ENCODE measurements around the gene MED27.
"Not testable (repeated sequence)": the region's sequence is repeated elsewhere in the genome, so short reads cannot be mapped to it uniquely, and the experiment has no call there.

MED27 gene

DNA sequence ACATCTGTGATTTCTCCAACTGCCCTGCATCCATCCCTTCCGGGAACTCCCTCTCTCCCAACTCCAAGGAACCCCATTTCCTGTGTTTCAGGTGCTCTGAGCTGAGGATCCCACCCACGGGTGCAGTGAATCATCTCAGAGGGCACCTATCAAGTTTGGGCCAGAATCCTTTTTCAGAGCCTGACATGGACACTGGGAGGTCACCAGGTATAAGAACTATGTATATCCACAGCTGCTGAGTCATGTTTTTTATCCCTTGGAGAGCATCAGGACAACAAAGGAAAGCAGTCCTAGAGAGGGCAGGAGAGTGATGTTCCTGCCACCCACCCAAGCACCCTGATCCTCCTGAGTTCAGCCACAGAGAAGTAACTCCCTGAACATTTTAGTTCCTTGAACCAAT lies 3.8 kb downstream of the MED27 start:
- FAIRE-seq = no peak

DNA sequence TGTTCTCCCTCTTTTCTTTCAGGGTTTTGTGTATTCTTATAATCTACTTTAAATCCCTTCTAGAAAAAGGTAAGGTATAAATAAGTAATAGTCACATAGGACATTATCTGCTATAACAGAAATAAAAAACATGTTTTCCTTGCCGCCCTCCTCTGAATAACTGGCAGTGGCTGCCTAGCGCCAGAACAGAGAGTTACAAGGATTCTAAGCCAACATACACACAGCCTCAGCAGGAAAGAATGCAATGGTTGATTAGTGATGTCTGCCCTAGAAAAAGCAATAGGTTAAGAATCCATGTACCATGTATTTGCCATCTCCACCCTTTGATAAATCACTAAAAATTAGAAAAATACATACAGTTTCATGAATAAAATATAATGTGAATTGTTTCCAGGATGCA lies 4.9 kb downstream of the MED27 start:
- FAIRE-seq = no peak

DNA sequence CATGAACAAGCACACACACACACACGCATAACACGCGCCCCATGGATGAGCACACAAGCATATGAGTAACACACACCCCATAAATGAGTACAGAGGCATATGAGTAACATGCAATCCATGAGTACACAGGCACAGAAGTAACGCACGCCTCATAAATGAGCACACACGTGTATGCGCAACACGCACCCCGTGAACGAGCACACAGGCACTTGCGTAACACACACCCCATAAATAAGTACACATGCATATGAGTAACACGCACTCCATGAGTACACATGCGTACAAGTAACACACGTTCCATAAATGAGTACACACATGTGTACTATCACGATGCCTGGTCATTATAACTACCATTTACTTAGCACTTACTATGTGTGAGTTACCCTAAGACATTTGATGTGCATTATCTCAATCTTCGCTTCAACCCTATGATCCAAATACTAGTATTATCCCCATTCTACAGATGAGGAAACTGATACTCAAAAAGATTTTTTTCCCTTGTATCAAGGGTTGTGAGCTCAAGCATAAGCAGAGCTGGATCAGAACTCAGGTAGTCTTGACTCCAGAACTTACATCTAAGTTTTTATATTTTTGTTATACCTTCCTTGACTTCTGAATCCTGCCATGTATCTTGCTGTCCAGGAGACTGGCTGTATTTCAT lies 7.7 kb downstream of the MED27 start:
- FAIRE-seq = no peak

DNA sequence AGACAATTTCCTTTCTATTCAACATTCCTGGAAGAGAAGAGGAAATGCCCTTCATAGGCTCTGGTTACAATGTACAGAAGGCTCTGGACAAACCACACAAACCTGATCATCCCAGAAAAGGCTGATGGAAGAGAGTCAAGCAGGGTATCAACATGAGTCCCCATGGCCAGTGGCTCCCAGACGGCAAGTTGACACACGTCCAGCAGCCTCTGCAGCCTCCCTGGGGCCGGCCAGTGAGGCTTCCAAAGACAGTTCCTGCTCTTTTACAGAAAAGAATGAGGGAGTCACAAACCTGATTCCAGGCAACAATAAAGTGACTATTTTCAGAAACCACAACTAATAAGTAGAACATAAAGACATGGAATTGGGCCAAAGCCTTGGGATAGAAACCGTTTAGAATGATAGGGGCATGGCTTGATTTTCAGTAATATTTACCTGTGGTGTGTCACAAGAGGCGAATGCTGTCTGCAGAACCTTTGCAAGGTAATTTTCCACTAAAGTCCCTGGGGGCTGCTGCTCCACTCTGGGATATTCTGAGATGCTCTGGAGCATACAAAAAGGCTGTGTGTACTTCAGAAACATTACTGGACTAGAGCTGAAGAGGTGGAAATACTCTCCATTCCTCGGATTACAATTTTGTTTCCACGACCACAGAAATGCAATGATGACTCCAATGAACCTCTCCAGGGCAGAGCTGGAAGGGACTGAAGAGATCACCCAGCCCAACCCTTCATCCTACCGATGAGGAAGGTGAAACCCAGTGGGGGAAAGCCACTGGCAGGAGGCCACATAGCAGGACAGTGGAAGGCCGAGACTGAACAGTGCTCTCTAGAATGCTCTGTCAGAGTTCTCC lies 10.4 kb downstream of the MED27 start:
- FAIRE-seq = no peak

DNA sequence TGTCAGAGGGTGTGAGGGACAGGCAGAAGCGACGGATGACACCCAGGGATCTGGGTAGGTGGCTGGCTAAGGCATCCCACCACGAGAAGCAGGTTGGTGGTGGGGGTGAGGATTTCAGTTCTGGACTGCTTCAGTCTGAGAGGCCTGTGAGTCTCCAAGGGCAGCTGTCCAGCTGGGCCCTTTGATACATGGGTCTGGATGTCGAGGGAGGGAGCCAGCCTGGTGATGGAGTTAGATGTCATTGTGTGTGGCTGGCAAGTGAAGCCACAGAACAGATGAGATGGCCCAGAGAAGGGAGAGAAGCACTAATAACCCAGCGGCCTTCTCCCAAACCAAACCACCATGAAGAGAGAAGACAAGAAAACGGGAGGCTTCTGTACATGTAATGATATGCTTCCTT lies 11.1 kb downstream of the MED27 start:
- FAIRE-seq = no peak

DNA sequence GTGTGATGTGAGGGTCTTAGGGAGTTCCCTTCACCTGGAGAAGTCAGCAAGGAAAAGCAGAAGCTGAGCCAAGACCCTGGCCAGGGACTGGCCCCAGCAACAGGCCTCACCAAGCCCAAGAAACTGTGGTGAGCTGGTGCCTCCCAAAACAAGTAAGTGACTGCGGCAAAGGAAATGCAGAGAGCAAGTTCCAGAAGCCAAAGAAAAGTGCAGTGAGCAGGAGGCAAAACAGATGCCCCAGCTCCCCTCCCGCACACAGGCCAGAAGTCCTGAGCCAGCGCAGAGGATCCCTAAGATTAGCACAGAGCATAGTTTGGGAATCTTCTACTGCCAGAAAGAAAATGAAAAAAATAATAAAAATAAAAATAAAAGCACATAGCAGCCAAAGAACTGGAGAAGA lies 13.2 kb downstream of the MED27 start:
- no peak for FAIRE-seq

DNA sequence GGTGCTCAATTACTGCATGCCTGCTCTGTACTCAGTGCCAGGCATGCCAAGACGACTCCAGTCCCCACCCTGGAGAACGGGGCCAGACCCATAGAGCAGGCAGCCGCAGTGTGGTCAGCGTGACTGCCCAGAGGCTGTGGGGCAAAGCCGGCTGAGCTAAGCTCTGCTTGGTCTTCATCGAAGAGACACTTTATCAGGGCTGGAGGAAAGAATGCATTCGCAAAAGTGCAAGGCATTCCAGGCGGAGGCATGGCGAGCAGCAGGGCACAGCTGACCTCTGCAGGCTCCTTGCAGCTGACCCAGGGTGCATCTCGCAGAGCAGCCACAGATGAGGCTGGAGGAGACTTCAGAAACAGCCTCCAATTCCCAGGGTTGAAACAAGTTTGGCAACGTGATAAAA lies 13.6 kb downstream of the MED27 start:
- FAIRE-seq = no peak

DNA sequence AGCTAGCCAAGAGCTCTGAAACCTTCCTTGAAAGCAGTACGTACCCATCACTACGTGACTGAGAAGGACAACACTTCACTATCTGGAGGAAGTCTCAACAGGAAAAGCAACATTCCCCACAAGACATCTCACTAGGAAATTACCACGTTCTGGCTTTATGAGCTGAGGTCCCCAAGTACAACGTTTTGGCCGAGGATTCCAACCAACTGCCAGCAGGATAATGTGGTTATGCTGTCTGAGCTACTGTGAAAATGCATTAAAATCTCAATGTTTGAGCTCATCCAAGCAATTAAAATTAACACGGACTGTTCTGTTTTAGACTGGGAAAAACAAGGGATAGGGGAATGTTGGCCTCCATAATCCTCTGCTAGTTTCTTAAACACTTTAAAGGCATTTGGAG lies 16.4 kb downstream of the MED27 start:
- no peak for FAIRE-seq

DNA sequence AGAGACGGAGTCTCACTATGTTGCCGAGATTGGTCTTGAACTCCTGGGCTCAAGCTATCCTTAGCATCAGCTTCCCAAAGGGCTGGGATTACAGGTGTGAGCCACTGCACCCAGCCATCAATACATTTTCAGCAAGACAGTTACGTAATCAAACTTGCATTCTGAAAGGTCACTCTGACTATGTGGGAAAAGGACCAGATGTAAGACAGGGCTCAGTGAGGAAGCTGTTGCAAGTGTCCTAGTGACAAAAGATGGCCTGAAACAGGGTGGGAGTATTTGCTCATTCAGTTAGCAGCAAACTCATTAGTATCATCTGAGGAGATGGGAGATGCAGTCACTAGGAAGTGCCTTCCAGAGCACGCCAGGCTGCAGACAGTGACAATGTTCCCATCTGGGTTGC lies 16.9 kb downstream of the MED27 start:
- no peak for FAIRE-seq

DNA sequence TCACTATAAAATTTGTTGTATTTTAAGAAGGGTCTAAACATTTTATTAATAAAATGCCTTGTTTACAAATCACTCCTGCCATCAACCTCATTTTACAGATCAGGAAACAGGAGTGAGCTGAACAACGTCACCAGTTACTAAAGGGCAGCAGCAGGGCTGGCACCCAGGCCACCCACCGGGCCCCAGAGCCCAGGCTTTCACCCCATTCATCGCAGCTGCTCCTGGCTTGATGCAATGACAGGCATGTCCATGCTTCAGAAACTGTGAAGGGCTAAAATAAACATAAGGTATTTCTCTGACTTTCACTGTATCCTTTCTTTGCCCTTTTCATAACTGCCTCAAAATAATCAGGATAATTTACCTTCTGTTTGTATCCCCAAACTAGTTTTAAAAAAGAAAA lies 18.1 kb downstream of the MED27 start:
- FAIRE-seq = no peak

DNA sequence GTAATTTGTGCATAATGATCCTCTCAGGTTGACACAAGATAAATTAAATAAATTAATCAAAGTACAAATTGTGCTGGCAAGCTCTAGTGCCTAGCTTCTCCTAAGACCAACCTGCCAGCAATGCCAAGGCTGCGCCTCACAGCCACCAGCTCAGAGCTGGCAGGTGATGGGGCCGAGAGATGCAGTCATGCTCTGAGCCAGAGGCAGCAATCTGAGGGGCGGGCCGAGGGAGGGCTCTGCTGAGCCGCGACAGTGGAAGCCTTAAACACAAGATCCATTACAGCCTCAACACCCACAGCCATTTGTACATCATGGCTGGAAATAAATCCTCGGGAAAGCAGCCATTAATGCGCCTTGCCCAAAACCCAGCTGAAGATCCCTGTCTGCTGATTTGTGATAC lies 20.3 kb downstream of the MED27 start:
- FAIRE-seq = no peak

DNA sequence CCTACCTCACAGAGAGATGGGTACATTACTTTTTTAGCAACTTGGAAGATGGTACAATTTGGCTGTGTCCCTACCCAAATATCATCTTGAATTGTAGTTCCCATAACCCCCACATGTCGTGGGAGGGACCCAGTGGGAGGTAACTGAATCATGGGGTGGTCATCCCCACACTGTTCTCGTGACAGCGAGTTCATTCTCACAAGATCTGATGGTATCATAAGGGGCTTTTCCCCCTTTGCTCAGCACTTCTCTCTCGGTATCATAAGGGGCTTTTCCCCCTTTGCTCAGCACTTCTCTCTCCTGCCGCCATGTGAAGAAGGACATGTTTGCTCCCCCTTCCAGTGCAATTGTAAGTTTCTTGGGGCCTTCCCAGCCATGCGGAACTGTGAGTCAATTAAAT lies 21.4 kb downstream of the MED27 start:
- FAIRE-seq = not testable (repeated sequence)

DNA sequence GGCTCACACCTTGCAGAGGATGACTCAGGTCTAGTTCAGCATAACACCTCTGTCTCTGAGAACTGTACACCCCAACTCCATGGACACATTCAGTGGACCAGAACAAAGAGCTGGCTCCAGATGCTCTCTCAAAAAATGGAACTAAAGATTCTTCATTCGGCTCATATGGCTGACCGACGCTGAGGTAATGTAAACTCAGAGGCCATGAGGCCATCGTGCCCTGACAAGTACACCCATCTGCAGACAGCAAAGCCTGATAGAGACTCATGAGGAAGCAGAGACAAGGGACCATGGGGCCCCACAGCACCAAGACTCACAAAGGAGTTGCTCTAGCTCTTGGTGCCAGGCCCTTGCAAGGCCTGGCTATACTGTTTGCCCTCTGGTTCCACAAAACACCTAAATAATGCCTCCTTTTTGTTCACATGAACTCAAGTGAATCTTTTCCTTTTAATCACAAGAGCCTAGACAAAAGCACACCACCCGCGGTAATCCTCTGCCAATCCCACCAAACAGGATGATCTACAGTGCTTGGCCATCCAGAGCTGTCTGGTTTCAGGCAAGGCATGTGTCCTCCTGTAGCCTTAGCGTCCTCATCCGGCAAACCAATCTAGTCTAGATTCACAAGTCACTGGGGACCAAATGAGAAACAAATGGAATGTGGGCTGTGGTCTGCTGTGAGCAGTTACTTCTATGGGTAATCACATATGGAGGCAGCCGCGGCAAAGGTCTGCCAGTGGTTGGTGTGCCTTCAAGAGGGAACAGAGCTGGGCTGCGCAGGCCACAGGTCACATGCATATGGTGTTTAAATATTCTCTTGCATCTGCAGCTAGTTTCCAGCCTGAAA lies 22.7 kb downstream of the MED27 start:
- FAIRE-seq = no peak

DNA sequence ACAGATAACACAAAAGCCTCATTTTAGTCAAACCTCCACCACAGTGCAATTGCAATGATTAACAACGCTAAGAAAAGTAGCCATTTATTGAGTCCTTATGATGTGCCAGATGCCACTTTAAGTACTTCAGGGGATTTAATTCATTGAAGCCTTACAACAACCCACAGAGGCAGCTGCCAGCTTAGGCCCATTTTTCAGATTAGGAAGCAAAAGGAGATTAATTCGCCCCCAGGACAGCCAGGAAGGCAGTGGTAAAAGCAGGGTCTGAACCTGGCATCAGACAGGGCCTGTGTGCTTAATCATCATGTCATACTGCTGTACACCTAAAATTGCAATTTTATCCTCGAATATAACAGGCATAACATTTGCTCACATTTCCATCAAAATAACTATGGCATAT lies 23.9 kb downstream of the MED27 start:
- FAIRE-seq = no peak

DNA sequence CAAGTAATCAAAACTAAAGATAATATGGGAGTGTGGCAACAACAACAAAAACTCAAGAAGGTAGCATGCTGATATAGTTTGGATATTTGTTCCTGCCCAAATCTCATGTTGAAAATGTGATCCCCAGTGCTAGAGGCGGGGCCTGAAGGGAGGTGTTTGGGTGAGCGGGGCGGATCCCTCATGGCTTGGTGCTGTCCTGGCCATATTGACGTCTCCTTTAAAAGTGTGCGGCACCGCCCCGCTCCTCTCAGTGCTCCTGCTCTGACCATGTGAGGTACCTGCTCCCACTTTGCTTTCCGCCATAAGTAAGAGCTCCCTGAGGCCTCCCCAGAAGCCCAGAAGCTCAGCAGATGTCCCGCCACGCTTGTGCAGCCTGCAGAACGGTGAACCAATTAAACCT lies 25.6 kb downstream of the MED27 start:
- FAIRE-seq = no peak

DNA sequence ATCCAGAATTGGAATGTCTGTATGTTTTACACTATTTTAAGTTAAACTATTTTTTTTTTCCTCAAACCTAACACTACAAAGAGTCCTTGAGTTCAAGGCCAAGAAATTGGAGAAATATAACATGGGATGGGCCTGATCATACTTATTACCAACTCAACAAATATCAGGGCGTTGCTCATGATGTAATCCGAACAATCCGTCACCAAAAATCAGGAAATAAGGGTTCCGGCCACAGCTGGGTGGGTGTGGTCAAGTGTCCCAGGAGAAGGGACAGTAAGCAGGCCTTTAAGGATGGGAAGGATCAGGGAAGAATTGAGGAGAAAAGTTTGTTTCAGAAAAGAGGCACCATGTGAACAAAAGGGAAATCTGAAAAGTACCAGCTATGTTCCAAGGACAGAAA lies 29.8 kb downstream of the MED27 start:
- FAIRE-seq = no peak

DNA sequence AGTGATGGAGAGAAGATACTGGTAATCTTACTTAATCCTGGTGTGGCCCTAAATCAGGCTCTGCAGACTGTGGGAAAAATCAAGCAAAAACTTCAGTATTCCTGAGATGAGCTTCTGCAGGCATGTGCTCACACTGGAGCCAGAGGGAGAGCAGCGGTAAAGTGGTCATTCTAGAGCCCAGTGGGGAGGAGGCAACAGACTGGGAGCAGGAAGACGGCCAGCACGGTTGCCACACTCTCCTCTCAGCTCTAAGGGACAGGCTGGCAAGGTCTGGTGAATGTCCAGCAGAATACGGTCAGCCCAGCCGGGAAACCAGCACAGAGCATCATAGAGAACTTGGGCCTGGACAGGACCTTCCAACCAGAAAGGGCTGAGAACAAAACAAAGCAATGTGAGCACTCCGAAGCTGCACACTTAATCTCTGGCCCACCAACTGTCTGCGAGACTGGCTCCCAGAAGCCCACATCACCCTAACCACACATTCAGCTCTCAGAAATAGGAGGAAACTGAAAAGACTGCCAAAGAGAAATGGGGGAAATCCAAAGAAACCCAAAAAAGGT lies 30.3 kb downstream of the MED27 start:
- no peak for FAIRE-seq

DNA sequence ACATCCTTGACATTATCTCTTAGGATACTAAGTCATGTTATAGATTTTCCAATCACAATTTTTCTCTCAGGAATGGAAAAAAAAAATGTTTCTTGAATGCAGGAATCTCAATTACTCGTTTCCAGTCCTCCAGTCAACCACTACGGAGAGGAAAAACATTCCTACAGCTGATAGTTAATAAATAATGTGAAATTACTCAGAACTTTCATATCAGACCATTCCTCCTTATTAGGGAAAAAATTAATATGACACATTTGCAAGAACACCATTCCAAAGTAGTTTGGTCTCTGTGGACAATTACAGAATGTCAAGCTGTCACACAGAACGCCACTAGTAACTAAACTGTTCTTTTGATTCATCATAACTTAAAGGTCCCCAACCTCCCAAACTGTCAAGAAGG lies 31.5 kb downstream of the MED27 start:
- FAIRE-seq = no peak

DNA sequence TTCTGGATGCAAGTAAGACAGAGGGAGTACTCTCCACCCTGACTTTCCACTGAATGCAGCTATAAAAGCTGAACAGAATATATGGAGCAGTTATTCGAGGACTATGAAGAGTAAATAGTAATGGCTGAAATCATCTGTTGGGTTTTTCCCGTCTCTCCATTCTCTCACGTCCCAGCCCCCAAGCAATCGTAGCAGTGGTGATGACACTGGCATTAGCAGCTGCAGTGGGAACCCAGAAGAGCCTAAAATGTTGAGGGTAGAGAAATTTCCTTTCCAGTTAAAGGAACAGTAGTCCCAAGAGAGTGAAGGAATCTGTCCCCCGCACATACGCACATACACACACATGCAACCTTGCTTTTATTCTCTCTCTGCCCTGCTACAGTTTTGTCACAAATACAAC lies 33.2 kb downstream of the MED27 start:
- FAIRE-seq = no peak

DNA sequence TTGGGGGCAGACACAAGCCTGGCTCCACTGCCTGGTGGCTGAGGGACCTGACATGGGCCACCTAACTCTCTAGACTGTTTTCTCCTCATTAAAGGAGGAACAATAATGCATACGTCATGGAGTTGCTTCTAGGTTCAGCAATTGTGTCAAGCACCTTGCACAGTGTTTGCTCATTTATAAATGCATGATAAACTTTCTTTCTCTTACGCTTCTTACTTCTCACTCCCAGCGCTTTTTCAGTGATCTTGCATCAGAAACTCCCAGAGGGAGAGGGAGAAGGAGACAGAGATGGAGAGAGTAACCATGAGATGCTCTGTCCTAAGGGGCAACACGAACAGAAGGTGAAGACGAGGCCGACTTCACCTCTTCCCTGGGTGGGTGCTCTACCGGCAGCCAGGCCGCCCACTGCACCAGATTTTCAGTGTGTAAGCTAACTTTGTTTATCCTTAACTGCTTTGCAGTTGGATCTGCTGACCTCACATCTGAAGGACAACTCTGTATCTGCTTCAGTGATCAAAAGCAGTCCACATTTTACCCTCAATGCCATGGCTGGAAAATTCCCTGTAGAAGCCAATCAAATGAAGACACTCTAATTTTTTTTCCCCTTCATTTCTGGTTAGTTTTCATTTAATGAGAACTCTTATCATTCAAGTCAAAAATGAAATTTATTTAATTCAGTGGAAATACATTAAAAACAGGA lies 35.3 kb downstream of the MED27 start:
- no peak for FAIRE-seq

DNA sequence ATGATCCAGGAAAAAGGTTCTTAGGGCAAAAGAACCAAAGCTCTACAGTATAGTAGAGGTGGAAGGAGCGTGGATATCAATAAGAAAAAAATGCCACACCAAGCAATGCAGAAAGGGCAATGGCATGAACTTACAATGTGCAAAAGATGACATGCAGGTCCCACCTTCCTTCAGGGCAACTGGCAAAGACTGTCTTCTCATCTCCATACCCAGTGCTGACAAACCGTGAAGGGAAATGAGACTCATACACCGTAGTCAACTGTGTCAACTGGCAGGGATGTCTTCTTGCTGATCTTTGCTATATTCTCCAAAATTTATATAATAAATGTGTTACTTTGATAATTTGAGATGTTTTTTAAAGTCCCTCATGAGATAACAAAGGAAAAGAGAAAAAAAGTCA lies 36.0 kb downstream of the MED27 start:
- FAIRE-seq = no peak

DNA sequence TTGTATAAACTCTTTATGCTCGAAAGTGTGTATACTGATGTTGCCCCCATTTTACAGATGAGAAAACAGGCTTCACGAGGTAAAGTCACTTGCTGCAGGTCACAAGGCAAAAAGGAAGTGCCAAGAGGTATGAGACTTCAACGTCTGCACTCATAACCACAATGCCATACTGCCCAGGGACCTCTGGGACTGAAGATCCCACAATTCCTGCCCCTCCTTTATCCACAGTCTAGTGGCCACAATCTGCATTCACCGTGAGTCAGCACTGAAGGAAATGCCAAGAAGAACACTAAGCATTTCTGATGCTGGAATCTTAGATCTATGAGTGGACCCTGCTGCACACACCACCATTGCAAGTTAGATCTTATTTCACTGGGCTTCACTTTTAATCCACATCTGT lies 37.3 kb downstream of the MED27 start:
- no peak for FAIRE-seq

DNA sequence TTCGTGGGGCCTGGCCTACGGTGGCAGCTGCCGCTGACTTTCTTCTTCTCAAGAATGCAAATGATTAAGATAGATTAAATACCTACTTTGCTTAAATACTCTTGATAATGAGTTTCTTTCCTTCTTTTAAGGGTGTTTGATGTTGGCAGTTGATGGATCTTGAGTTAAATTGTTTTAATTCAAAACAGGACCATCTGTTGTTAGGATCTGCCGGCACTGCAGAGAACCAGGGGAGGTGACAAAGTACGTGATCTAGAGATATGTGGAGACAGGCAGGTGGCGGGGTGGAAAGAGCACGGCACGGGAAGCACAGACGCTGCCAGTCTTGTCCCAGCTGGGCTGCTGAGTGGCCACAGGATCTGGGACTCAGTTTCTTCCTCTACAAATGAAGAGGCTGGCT lies 37.9 kb downstream of the MED27 start:
- FAIRE-seq = no peak

Measured in colon (tissue), 2 donors.